ENCODE results near the gene SLC9A5.

- TF ChIP-seq, protein P1, sequence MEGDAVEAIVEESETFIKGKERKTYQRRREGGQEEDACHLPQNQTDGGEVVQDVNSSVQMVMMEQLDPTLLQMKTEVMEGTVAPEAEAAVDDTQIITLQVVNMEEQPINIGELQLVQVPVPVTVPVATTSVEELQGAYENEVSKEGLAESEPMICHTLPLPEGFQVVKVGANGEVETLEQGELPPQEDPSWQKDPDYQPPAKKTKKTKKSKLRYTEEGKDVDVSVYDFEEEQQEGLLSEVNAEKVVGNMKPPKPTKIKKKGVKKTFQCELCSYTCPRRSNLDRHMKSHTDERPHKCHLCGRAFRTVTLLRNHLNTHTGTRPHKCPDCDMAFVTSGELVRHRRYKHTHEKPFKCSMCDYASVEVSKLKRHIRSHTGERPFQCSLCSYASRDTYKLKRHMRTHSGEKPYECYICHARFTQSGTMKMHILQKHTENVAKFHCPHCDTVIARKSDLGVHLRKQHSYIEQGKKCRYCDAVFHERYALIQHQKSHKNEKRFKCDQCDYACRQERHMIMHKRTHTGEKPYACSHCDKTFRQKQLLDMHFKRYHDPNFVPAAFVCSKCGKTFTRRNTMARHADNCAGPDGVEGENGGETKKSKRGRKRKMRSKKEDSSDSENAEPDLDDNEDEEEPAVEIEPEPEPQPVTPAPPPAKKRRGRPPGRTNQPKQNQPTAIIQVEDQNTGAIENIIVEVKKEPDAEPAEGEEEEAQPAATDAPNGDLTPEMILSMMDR (IDR thresholded peaks at IDR 0.05) = no peak
- no peak for TF ChIP-seq POLR2A (IDR thresholded peaks at IDR 0.05)
Measured at GRCh38 chr16:67280090-67281015, 31.6 kb downstream of the SLC9A5 start.

Measured in esophagus squamous epithelium (tissue), 4 donors.